HG03521 (cell line): Measurements from ENCODE around the gene AMH.
"Not testable (repeated sequence)": the region's sequence is repeated elsewhere in the genome, so short reads cannot be mapped to it uniquely, and the experiment has no call there.

Source experiments
- ATAC-seq: cut with Tn5 transposase; IDR thresholded peaks from one replicate; pipeline ENCODE4 v1.9.1; 2021; ENCODE audit warnings: mild to moderate bottlenecking, moderate library complexity; ENCODE audit not compliant: unreplicated experiment

AMH gene

GRCh38 chr19:2249010-2249866 lies at the start of gene AMH:
Gene AMH, plus strand, starts transcription at chr19:2249323. Its CDS starts 10 bp downstream, at chr19:2249333.
- ATAC-seq = no peak

- no peak for ATAC-seq
Measured at GRCh38 chr19:2199861-2200623, 49.1 kb upstream of the AMH start.

- not testable (repeated sequence) for ATAC-seq
Measured at GRCh38 chr19:2200624-2201294, 48.4 kb upstream of the AMH start.

- no peak for ATAC-seq
Measured at GRCh38 chr19:2201473-2202148, 47.5 kb upstream of the AMH start.

GRCh38 chr19:2202366-2202765 lies 46.8 kb upstream of the AMH start:
- no peak for ATAC-seq

GRCh38 chr19:2207008-2207407 lies 42.1 kb upstream of the AMH start:
- no peak for ATAC-seq

GRCh38 chr19:2207991-2208860 lies 40.9 kb upstream of the AMH start:
- no peak for ATAC-seq

GRCh38 chr19:2208975-2209374 lies 40.1 kb upstream of the AMH start:
- no peak for ATAC-seq

- no peak for ATAC-seq
Measured at GRCh38 chr19:2209408-2209807, 39.7 kb upstream of the AMH start.

- no peak for ATAC-seq
Measured at GRCh38 chr19:2210206-2210605, 38.9 kb upstream of the AMH start.

GRCh38 chr19:2210987-2211740 lies 38.0 kb upstream of the AMH start:
- ATAC-seq = no peak

- no peak for ATAC-seq
Measured at GRCh38 chr19:2212861-2213711, 36.0 kb upstream of the AMH start.

GRCh38 chr19:2213799-2214198 lies 35.3 kb upstream of the AMH start:
- no peak for ATAC-seq

- ATAC-seq = no peak
Measured at GRCh38 chr19:2214251-2214650, 34.9 kb upstream of the AMH start.

GRCh38 chr19:2215281-2215751 lies 33.8 kb upstream of the AMH start:
- ATAC-seq = no peak

GRCh38 chr19:2216361-2217225 lies 32.5 kb upstream of the AMH start:
- no peak for ATAC-seq

GRCh38 chr19:2217591-2217990 lies 31.5 kb upstream of the AMH start:
- ATAC-seq = no peak
